GDM1 (cell line): ENCODE measurements around the gene SULT4A1.

Source experiments
- DNase-seq: peaks from one replicate; lab custom pipeline; 2025; lab: John Stamatoyannopoulos, UW

Gene SULT4A1

GRCh38 chr22:43828725-43828997 is 33.7 kb downstream of the SULT4A1 start:
- DNase-seq, result no peak

GRCh38 chr22:43827926-43828724 is 34.2 kb downstream of the SULT4A1 start:
- no peak for DNase-seq

- no peak for DNase-seq
Observed at GRCh38 chr22:43827003-43827735, 35.1 kb downstream of the SULT4A1 start.

DNA sequence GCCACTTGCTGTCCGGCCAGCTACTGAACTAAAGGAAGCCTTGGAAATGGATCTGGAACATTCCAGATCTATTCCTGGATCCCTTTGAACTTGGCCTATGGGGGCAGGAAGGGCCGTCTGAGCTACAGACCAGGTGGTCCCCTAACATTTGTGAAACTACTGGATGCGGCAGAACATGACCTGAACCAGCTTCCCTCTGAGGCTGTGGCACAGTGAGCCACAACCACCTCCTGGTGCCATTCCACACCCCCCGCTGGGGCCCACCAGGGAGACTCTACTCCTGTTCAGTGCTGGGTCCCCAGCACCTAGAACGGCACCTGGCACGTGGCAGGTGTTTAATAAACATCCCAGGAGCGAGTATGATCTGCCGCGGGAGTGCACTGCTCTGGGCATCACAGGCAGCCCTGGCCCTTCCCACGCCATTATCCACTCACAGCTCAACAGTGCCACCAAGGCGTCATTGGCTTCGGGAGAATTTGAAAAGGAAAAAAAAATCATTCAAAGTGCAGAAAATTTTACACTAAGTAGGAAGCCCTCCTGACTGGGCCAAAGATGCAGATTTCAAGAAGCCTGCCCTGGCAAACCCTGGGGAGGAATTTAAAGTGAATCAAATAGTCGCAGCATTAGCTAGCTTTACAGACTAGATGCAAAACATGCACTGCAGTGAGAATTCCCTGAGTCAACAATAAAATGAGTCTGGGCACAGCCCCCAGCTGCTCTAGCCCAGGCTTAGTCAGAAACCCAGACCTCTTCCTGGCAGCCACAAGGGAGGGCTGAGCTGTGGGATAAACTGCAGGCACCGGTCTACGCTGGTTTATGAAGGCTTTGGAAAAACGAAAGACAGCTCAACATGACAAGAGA is 35.9 kb downstream of the SULT4A1 start:
- no peak for DNase-seq

DNA sequence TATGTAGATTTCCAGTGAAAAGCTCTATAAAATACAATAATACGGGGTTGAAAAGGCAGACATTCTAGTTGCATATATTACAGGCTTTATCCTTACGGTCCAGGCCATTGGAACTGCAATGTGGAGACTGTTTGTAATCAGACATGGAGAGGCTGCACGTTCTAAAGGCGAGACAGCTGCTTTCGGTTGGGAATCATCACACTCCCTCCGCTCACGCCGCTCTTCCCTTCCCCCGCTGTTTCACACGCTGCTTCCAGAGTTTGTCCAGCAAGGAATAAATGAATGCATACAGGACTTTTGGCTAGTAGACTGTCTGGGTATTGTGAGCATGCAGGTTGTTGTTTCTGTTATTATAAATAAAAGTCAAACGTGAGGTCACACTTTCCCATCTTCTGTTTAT is 36.7 kb downstream of the SULT4A1 start:
- no peak for DNase-seq

GRCh38 chr22:43824724-43825420 is 37.4 kb downstream of the SULT4A1 start:
- DNase-seq, result no peak

- no peak for DNase-seq
Observed at GRCh38 chr22:43823911-43824665, 38.2 kb downstream of the SULT4A1 start.

- no peak for DNase-seq
Observed at GRCh38 chr22:43823353-43823908, 38.9 kb downstream of the SULT4A1 start.

DNA sequence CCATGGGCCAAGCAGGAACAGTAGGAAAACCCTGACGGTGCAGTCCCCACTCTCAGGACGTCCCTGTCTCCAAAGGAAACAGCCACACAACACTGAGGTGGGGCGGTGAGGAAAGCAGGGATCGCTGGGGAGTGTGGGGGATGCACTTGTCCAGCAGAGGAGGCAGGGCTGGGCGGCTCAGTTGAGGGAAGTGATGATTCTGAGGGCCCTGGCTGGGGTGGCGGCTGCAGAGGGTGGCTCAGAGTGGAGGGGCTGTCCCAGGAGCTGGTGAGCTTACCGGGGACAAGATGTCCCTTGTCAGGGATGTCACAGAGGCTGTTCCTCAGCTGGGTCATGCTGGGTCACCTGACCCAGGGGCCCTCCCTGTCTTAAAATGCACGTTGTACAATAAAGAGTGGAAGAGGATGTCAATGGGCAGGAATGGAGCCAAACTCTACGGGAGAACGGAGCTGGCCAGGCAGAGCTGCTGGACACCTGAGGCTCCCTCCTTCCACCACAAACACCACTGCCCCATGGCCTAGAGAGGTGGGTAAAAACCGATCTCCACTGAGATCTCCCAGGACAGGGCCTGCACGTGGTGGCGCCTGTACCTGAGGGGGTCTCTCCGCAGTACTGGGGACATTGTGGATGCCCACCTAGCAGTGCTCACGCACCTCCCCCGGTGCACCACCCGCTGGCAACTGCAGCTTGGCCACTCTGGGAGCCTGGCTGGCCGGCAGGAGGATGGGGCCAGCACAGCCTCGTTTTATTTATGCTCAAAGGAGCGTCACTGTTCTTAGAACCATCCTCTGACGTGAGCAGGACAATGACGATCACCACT is 40.5 kb downstream of the SULT4A1 start:
- DNase-seq, result no peak

- no peak for DNase-seq
Observed at GRCh38 chr22:43820651-43821305, 41.5 kb downstream of the SULT4A1 start.

DNA sequence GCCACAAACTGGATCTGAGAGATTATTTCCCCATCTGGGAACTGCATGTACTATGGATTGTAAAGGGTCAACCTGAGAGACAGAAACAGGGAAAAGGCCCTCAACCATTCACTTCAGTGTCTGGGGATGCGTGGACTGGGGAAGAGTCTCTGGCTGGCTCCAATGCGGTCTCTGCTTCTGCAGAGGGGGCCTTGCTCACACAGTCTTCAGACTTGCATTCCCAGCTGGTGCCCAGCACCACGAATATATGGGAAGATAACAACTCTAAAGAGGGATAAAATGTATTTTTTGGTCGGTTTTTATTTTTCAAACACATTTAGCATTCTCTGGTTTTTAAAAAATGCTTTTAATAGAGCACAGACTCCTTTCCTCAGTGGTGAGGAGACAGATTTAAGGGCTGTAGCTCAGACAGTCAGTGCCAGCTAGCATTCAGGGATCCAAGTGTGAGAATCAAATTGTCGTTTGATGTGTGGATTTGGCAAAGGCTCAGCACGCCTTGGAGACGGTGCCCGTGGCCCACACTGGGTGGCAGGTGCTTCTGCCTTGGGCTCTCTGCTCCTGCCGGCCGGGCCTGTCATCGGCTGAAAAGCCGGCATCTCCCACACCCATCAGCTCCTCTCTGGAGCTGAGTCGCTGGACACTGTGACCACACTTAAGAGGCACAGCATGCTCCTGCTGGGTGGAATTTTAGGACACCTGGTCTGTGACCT is 42.2 kb downstream of the SULT4A1 start:
- DNase-seq, result no peak

GRCh38 chr22:43819421-43819921 is 42.8 kb downstream of the SULT4A1 start:
- no peak for DNase-seq

DNA sequence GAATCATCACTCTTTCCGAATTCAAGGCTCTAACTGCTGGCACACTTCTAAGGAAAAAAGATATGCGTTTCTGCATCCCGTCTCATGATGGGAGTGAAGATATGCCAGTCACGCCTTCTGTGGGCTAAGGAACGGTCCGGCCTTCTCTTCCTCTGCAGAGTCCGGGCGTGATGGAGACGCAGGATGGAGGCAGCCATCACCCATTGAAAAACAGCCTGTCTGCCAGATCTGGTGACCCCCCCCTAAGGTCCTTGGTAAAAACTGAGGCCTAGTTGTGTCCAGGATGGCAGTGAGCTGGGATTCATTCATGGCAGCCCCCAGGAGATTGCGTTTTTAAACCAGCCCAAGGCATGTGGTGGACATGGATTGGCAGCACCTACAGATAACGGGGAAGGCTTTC is 43.3 kb downstream of the SULT4A1 start:
- DNase-seq, result no peak

- DNase-seq, result no peak
Observed at GRCh38 chr22:43817402-43817801, 44.9 kb downstream of the SULT4A1 start.

DNA sequence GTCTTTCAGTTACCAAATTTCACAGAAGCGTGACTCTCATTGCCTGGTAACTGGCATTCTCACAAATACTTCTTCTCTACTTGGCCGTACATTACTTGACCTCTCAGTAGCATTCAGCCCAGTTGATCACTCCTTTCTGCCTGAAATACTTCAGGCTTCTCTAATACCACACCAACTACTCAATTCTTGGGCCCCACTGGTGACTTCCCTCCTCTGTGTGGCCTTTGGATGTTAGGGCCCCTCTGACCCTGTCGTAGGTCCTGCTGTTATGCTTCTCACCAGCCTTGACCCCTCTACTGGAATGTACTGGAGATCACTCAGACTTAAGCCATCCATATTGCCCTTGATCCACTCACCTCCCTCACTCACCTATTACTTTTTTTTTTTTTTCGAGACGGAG is 48.0 kb downstream of the SULT4A1 start:
- no peak for DNase-seq

DNA sequence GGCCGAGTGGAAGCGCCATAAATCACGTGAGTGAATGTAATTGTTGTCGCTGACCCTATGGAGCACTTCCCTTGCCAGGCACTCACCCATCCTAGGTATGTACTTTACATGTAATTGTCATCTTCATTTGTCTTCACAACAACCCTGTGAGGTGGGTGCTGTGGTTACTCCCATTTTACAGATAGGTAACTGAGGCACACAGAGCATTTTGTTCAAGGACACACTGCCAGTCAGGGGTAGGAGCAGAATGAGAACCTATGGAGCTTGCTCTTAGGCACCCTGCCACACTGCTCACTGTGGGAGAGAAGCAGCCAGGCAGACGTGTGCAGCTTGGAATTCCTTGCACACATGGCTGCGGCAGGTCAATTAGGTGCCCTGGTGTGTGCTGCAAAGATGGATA is 49.4 kb downstream of the SULT4A1 start:
- DNase-seq, result no peak

DNA sequence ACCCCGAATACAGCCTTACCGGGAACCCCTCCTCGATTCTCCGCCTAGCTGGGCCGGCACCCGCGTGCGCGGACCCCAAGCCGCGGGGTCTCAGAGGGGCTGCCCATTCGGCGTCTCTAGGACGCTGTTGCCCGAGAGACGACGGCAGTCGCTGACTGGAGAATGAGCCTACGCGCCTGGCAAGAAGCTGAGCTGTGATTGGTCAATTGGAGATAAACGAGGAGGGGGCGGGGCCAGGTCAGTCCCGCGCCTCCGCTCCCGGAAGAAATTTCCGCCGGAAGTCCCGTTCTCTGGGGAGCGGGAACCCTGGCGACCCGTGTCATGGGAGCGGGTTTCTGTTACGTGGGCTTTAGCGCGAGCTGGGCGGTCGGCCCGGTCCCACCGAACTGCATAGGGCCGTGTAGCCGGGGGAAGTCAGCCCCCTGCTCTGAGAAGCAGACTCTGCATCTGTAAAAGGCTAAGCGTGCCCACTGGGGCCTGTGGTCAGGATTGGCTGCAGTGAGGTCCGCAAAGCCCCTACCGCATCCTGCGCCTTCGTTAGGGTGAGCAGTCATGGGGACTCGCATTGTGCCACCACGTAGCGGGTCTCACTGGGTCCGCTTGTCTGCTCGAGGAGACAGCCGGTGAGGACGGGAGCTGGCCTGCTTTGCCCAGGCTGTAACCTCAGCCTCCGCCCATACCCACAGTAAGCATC is 50.0 kb downstream of the SULT4A1 start, which contains the start of gene EFCAB6:
Gene EFCAB6 (minus strand): TSS at position 157 of the 694 bp plus-strand sequence. CDS start 29,987 bp downstream, outside the sequence.
- peak; percentile 78 for DNase-seq

- DNase-seq, result no peak
Observed at GRCh38 chr22:43811777-43812148, 50.5 kb downstream of the SULT4A1 start.
